KOPT-K1 (cell line): Measurements from ENCODE around the gene CENPV.
"Not testable (repeated sequence)": the region's sequence is repeated elsewhere in the genome, so short reads cannot be mapped to it uniquely, and the experiment has no call there.

Experiments used
- H3K27ac ChIP-seq: fragments of 200-600 bp; sonication (generic); 2 replicates; pipeline ENCODE4 v1.5.1; 2016; ENCODE audit warnings: antibody characterized with exemption, mild to moderate bottlenecking, low read depth, low read length; ENCODE audit not compliant: poor library complexity, severe bottlenecking
- H3K36me3 ChIP-seq: fragments of 200-600 bp; sonication (generic); 2 replicates; pipeline ENCODE4 v1.5.1; 2017; ENCODE audit warnings: antibody characterized with exemption, mild to moderate bottlenecking, low read length, moderate library complexity; ENCODE audit not compliant: insufficient read depth
- H3K9me3 ChIP-seq: fragments of 200-600 bp; sonication (generic); 2 replicates; pipeline ENCODE4 v1.5.1; 2017; ENCODE audit warnings: antibody characterized with exemption, low read length, mild to moderate bottlenecking; ENCODE audit not compliant: insufficient read depth, poor library complexity, severe bottlenecking

The CENPV gene

DNA sequence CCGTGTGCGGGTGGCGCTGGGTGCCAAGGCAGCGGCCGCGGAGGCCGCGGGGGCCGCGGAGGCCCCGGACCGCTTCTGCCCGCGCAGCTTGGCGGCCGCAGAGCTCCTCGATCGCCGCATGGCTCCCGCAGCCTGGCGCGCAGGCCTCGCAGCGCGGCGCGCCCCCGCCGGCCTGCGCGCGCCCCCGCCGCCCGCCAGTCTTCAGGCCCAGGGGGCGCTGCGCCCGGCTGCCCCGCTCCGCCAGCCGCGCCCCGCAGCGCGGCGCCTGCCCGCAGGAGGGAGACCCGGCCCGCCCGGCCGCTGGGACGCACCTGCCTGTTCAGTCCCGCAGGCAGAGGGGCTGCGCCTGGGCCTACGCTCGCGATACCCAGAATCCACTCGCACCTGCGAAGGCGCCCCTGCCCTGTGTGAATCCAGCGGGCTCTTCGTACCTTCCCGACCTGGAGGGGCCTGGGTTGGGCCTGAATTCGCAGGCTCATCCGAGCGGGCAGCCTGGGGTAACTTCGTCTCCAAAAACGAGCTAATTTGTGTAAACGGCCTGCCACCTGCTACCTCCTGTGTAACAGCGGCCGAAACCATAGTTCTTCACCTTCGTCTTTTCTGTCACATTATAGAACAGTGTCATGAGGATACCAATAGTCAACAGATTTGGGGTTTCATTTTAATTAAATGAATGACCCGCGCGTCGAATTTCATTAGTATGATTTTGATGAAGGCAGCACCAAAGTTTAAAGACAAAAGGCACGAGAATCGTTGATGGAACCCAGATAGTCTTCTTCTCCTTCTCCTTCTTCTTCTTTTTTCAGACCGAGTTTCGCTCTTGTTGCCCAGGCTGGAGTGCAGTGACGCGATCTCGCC, at the start of gene CENPV:
Gene CENPV (minus strand): TSS at position 153 of the 858 bp plus-strand sequence. CDS start 33 bp downstream, at position 120.
- peak within 1 kb of the TSS; percentile 80 for H3K27ac ChIP-seq
- no peaks in the 10 kb centered on the region for H3K9me3 ChIP-seq
- H3K36me3 ChIP-seq: peaks cover 7% of the 10 kb centered on the region

DNA sequence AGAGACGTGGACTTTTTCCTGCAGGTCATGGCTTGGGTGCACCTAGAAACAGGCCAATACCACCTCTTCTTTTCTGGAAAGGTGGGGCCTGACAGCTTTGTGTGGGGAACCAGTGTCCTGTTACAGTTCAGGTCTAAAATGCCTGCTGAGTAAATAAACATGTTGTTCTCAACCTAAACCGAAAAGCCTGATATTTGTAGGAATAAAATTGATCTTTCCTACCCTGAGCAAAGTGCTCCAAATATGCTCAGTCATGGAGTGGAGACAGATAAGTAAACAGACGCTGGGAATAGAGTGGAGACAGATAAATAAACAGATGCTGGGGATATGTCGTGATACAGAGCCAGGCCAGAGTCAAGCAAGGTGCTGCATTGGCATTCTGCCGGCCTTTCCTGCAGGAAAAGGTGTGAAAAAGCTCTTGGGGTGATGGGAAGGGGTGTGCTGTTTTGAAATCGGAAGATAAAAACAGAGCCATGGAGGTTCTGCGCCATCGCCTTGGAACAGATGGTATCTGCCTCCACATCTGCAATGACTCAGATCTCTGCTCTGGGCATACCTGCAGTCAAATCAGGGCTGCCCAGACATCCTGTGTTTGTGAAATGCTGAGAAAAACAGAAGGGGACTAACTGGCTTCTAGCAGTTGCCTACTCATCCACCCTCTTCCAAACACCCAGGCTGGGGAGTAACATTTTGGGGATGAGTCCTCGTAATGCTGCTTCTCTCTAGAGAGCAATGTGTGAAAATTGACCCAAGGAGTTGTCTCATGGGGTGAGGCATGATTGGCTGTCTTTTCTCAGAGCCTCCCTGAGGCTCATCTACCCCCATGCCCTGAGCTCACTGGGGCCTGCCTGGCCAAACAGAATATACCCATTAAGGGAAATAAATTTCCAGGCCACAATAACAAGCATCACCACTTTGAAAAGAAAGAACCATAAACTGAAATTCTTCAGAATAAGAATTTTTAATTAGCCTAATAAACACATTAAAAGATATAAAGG, 45.3 kb upstream of the CENPV start:
- H3K27ac ChIP-seq: no peak overlapping the region
- no peaks in the 10 kb centered on the region for H3K36me3 ChIP-seq

DNA sequence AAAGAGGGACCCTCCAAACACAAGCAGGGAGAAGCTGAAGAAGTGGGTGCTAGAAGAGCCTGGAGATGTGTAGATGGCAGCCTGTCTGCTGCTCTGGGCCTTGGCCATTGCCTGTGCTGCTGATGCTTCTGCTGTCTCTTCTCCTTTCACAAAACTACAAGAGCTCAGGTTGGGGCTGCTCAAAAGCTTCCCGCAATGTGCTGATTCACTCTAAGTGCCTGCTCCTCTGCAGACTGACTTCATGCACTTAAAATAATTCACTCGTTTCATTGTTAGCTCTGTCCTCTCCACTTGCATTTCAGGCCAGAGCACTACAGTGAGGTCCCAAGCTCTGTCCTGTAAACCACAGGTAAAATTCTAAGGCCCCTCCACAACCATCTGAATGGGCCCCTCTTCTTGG, 43.4 kb upstream of the CENPV start:
- not testable (repeated sequence) for H3K36me3 ChIP-seq, H3K9me3 ChIP-seq, H3K27ac ChIP-seq

More for the DNA sequence above, 45.3 kb upstream of the CENPV start:
- no peaks in the 10 kb centered on the region for H3K9me3 ChIP-seq

DNA sequence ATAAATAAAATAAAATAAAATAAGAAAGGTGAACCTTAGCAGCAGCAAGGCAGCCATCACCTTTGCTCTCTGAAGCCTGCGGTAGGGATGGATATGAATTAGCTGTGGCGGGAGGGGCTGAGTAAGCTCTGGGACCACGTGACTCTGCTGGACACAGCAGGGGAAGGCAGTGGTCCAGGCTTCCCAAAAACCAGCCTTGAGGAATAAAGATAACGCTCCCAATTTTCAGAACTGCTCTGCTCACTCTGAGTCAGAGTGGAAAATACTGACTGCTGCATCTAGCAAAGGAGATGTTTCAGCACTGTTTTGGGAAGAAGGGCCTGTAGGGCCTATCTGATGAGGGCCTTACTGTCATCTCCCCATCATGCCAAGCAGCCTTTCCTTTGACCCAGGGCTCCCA, 42.6 kb upstream of the CENPV start:
- H3K36me3 ChIP-seq: not testable (repeated sequence)

GRCh38 chr17:16392491-16392890, 39.2 kb upstream of the CENPV start:
- not testable (repeated sequence) for H3K27ac ChIP-seq, H3K9me3 ChIP-seq, H3K36me3 ChIP-seq

More for the DNA sequence above, 42.6 kb upstream of the CENPV start:
- H3K27ac ChIP-seq, H3K9me3 ChIP-seq: not testable (repeated sequence)

DNA sequence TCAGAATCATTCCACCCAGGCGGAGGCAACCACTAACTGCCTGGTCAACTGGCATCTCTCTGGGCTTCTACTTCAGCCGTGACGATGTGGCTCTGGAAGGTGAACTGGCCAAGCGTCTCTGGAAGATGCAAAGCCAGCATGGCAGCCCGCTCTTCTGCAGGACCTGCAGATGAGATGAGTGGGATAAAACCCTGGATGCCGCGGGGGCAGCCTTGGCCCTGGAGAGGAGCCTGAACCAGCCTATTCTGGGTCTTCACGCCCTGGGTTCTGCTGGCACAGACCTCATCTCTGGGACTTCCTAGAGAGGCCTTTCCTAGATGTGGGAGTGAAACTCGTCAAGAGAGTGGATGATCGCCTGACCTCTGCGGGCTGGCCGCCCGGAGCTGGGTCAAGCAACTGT, 38.2 kb upstream of the CENPV start:
- Histone ChIP-seq H3K36me3 (no peaks in the 10 kb centered on the region), H3K9me3 (no peaks in the 10 kb centered on the region), H3K27ac (no peak overlapping the region)

DNA sequence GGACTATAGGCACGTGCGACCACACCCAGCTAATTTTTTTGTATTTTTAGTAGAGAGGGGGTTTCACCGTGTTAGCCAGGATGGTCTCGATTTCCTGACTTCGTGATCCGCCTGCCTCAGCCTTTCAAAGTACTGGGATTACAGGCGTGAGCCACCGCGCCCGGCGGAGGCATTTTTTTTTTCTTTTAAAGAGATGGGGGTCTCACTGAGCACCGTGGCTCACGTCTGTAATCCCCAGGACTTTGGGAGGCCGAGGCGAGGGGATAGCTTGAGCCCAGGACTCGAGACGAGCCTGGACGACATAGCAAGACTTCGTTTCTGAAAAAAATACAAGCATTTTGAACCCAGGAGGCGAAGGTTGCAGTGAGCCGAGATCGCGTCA, 32.8 kb upstream of the CENPV start:
- H3K9me3 ChIP-seq, H3K27ac ChIP-seq: not testable (repeated sequence)
- H3K36me3 ChIP-seq: peaks cover 34% of the 10 kb centered on the region

DNA sequence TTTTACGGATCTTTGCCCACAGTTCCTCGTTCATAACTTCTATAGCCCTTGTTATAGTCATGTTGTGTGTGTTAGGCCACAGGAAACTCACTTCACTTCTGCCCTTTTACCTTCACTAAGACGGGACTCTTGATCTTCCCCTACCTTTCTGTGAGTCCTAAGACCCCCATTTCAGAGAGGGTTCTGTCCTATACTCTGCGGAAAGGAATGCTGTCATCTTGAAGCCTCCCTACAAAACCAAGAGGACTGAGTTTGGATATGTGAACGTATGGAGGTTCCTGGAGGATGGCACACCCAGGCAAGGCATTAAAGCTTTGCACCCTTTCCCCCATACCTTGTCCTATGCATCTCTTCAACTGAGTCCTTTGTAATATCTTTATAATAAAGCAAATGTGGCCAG, 31.3 kb upstream of the CENPV start:
- Histone ChIP-seq H3K9me3 (no peaks in the 10 kb centered on the region), H3K27ac (no peak overlapping the region), H3K36me3 (peaks cover 34% of the 10 kb centered on the region)

GRCh38 chr17:16383772-16384287, 30.6 kb upstream of the CENPV start:
- H3K27ac ChIP-seq: no peak overlapping the region
- H3K36me3 ChIP-seq: peaks cover 34% of the 10 kb centered on the region
- H3K9me3 ChIP-seq: no peaks in the 10 kb centered on the region

- Histone ChIP-seq H3K9me3 (no peaks in the 10 kb centered on the region), H3K27ac (no peak overlapping the region), H3K36me3 (peaks cover 34% of the 10 kb centered on the region)
Measured at GRCh38 chr17:16383216-16383615, 29.9 kb upstream of the CENPV start.

DNA sequence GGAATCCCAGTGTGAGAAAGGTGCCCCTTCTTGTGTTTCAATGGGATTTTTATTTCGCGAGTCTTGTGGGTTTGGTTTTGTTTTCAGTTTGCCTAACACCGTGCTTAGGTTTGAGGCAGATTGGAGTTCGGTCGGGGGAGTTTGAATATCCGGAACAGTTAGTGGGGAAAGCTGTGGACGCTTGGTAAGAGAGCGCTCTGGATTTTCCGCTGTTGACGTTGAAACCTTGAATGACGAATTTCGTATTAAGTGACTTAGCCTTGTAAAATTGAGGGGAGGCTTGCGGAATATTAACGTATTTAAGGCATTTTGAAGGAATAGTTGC, 28.2 kb upstream of the CENPV start:
- no peaks in the 10 kb centered on the region for H3K9me3 ChIP-seq
- H3K36me3 ChIP-seq: peaks cover 34% of the 10 kb centered on the region
- peak overlapping the region; percentile 86 for H3K27ac ChIP-seq

- H3K9me3 ChIP-seq: no peaks in the 10 kb centered on the region
- peak within 1 kb of the TSS; percentile 86 for H3K27ac ChIP-seq
- H3K36me3 ChIP-seq: peaks cover 34% of the 10 kb centered on the region
Measured at GRCh38 chr17:16380640-16381495, 27.6 kb upstream of the CENPV start, which contains the start of gene UBB. UBB (plus strand) TSS chr17:16381091; CDS start chr17:16381908, 817 bp downstream.

DNA sequence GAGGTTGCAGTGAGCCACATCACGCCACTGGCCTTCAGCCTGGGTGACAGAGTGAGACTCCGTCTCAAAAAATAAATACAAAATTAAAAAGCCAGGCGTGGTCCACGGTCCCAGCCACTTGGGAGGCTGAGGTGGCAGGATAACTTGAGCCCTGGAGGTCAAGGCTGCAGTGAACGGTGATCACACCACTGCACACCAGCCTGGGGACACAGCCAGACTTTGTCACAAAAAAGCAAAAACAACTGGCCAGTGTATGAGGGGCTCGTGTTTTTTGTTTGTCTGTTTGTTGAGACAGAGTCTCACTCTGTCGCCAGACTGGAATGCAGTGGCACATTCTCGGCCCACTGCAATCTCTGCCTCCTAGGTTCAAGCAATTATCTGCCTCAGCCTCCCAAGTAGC, 26.4 kb upstream of the CENPV start:
- H3K9me3 ChIP-seq: no peaks in the 10 kb centered on the region
- peaks cover 32% of the 10 kb centered on the region for H3K36me3 ChIP-seq
- H3K27ac ChIP-seq: no peak overlapping the region

GRCh38 chr17:16378636-16379282, 25.5 kb upstream of the CENPV start:
- Histone ChIP-seq H3K36me3 (peaks cover 23% of the 10 kb centered on the region), H3K9me3 (no peaks in the 10 kb centered on the region), H3K27ac (no peak overlapping the region)
